ENCODE data around the gene SIRPB2.
A peak's percentile ranks its signal among the peaks of the same experiment; 100 is the strongest.

- TF ChIP-seq CTCF (conservative IDR thresholded peaks at IDR 0.05; ENCODE audit: low read length), result peak; percentile 100
- no peak for TF ChIP-seq EZH2phosphoT487 (IDR thresholded peaks at IDR 0.05; ENCODE audit: borderline replicate concordance, low read depth, low read length)
Measured at GRCh38 chr20:1503564-1504227, 12.5 kb upstream of the SIRPB2 start.

Data from OCI-LY7 (cell line).